Nucleus accumbens (tissue), 56 donors: Measurements from ENCODE around the gene PHACTR1.
"Not testable (repeated sequence)": the region's sequence is repeated elsewhere in the genome, so short reads cannot be mapped to it uniquely, and the experiment has no call there.

Source experiments
- DNase-seq, 56 donors: peaks; one replicate each; lab custom pipeline; 2025; lab: John Stamatoyannopoulos, UW

The PHACTR1 gene

DNA sequence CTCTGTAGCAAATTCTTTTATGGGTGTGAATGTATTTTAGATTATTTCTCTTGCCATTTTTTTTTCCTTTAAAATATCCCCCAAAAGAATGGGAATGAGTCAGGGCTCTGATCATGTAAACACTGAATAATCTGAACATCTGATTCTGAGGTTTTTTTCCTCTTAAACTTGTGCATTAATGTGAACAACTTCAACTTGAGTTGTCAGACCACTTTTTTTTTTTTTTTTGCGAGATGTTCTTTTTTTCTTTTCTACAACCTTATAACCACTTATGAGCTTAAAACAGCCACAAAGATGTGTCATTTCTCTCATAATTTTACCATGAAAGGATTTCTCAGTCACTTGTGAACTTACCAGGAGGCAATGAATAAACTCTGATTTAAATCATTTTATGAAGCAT, 526.5 kb downstream of the PHACTR1 start:
- no peak for DNase-seq

DNA sequence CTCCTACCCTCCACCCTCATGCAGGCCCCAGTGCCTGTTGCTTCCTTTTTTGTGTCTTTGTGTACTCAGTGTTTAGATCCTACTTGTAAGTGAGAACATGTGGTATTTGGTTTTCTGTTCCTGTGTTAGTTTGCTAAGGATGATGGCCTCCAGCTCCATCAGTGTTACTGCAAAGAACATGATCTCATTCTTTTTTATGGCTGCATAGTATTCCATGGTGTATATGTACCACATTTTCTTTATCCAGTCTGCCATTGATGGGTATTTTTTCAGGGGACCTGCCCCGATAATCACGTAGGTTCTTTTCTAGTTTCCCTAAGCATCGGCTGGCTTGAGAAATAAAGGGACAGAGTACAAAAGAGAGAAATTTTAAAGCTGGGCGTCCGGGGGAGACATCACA, 527.2 kb downstream of the PHACTR1 start:
- DNase-seq: not testable (repeated sequence)

DNA sequence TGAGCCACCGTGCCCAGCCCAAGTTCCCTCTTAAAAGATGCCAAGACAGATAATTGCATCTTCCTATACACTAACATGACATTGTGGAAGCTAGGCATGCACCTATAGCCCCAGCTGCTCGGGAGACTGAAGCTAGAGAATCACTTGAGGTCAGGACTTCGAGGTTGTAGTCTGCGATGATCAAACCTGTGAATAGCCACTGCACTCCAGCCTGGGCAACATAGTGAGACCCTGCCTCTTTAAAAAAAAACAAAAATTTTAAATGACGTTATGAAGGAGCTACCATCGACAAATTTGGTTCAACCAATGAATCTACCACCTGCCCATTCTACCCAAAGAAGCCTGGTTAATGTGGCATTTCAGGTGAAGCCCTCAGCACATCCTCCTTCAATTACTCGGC, 531.1 kb downstream of the PHACTR1 start:
- no peak for DNase-seq

DNA sequence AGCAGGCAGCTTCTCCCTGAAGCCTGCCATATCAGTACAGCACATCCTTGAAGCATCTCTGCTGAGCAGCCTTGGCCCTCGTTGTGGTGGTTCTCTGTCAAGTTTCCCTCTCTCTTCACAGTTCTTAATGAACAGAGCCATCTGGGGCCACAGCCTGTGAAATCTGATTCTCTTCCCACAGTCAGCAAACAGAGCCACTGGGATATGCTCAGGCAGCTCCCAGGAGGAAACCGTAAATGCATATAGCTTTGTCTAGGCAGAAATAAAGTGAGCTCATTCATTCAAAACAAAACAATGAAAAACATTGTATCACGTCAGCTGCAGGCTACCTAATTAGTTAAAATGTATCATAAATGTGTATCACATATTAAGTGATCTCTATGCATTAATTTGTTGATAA, 531.5 kb downstream of the PHACTR1 start:
- no peak for DNase-seq

DNA sequence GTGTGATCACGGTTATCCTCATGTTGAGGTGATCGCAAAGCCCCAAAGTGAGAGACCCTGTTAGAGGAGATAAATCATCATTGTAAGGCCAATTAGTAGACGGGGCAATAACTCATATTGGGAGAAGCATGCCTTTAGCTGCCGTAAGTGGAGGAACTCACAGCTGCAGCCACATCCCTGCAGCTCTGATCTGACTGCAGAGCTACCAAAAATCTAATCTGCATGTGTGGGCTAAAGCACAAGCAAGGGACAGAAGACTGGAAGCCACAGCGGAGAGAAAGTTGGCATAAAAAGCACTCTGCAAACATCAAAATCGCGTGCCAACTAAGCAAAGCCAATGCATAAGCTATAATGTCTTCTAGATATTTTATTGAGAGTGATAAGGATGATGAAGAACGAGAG, 532.0 kb downstream of the PHACTR1 start:
- no peak for DNase-seq

DNA sequence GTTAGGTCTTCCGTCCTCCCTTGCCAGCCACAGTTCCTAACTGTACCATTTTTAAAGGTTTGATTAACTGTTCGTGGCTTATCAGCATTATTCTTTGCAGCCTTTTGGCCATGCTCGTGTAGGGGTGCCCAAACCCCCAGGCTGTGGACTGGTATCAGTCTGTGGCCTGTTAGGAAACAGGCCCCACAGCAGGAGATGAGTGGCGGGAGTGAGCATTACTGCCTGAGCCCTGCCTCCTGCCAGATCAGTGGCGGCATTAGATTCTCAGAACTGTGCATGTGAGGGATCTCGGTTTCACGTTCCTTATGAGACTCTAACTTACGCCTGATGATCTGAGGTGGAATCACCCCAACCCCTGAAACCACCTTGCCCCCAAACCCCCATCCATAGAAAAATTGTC, 532.4 kb downstream of the PHACTR1 start:
- no peak for DNase-seq

DNA sequence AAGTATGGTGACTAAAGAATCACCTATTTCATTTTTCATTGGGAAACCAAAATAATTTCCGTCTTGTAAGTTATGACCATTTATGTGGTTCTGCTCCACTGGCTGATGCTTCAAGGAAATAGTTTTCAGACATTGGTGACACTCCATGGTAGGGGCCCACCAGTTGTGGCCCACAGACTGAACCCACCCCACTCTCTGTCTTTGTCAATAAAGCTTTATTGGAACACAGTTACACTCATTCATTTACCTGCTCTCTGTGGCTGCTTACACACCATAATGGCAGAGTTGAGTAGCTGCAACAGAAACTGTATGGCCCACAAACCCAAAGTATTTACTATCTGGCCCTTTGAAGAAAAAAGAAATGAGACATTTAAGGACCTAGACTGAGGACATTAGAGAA, 533.2 kb downstream of the PHACTR1 start:
- no peak for DNase-seq

DNA sequence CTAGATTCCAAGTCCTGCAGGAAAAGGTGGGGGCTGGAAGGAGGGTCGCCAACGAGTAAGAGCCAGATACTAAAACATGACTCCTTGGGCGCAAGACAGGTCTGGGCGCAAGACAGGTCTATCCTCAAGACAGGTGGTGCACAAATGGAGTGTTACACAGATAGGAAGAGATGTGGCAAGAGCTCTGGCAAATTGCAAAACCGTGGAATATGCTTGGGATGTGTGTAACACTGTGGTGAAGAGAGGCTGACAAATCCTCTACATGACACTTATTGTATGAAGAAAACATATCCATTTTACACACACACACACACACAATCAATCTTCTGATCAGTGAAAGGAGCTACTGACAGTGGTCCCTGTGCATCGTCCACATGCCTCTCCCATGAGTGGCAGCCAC, 534.1 kb downstream of the PHACTR1 start:
- DNase-seq: no peak

DNA sequence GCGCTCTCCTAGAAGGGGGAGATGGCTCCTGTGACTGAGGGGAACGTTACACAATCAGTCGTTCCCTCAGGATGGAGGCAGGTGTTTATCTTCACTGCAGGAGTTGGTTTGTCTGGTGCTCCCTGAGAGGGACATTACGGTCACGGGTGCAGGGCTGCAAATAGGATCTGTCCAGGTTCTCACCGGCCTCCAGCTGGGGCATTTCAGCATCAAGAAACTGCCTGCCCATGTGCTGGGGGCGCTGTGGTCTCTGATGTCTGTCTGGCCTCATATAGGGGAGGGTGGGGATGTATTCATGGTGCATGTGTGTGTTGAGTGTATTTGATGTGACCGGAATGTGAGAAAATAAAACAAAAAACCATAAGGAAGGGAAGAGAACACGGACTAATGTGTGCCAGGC, 534.7 kb downstream of the PHACTR1 start:
- DNase-seq: no peak

DNA sequence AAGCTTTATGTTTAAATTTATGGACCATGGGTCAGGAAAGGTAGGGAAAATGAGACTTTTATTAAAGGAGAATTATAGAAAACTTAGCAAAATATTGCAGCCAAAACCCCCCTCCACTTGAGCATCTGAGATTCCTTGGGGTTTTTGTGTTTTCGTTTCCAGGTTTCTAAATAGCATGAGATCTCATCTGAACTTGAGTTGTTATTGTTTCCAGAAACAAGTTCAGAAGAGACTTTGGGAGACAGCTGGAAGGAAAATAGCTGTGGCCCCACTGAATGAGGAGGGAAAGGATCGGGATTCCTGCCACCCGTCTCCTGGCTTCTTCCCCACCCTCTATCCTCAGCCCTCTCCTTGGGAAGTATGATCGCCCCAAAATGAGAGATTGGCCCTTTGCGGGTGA, 536.2 kb downstream of the PHACTR1 start:
- no peak for DNase-seq

DNA sequence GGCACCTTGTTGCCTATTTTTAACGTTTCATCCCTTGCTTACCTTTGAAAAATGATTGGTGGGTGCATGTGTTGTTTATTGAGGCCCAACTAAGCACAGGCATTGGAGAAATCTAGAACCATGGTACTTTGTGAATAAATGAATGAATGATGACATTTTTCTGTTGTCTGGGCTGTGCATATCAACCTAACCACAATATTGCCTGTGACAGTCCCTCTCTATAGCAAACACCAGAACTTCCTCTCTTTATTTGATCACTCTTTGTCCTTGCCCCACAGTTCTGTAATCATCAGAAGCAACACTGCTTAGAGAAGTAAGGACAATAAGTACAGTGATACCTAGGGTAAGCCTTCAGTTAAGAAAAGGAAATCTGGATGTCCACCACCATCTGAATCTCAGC, 536.7 kb downstream of the PHACTR1 start:
- DNase-seq: no peak

DNA sequence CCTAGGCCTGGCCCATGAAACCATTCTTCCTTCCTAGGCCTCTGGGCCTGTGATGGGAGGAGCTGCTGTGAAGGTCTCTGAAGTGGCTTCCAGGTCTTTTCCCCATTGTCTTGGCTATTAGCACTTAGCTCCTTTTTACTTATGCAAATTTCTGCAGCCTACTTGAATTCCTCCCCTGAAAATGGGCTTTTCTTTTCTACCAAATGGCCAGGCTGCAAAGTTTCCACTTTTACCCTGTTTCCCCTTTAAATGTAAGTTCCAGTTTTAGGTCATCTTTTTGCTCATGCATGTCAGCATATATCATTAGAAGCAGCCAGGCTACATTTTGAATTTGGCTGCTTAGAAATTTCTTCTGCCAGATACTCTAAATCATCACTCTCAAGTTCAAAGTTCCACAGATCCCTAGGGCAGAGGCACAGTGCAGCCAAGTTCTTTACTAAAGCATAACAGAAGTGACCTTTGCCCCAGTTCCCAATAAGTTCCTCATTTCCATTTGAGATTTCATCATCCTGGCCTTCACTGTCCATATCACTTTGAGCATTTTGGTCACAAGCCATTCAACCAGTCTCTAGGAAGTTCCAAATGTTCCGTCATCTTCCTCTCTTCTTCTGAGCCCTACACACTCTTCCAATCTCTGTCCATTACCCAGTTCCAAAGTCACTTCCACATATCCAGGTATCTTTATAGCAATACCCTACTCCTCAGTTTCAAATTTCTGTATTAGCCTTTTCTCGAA, 539.9 kb downstream of the PHACTR1 start:
- no peak for DNase-seq

DNA sequence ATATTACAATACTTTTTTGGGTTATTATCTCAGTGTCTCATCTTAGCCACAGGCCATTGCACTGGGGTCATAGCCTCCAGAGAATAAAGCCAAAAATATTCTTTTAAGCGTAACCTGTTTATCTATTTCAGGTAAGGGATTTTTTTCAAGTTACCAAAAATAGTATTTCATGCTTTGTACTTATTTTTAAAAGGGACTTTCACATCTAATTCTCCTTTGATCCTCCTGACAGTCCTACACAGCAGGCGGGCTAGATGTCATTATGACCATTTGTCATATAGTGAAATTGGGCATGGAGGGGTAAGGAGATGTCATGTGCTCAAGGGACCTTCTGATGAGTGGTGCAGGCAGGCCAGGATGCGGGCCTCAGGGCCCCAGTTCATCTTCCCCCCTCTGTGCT, 542.8 kb downstream of the PHACTR1 start:
- DNase-seq: no peak

DNA sequence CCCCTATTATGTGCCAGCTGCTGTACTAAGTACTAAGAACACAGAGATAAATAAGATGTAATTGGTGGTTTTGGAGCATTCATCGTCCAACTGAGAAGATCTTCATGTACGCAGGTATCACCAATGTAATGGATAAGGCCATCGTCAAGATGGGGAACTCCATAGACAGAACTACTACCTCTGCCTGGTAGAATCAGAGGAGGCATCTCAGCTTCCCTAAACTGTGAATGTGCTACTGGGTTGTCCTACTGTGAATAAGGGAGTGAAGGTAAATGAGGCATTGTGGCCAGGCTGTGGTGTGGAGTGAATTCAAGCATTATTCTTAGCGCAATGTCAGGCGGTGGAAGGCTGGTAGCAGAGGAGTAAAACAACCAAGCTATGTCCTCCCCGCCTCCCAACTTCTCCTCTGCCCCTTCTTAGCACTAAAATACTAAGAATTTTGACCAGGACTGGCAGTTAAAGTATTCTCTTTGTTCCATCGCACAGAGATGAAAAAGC, 543.6 kb downstream of the PHACTR1 start:
- DNase-seq: no peak

DNA sequence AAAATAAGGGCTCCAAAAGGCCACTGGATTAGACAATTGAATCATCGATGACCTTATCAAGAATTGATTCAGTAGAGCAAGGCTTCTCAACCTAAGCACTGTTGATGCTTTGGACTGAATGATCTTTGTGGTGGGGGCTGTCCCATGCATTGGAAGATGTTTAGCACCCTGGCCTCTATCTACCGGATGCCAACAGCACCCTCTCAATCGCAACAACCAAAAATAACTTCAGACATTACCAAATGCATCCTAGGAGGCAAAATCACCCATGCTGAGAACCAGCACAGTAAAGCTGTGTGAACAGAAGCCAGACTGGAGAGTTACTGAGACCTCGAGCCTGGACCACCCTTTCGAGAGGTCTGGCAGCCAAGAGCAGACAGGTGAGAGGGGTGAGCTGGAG, 544.3 kb downstream of the PHACTR1 start:
- DNase-seq: no peak

DNA sequence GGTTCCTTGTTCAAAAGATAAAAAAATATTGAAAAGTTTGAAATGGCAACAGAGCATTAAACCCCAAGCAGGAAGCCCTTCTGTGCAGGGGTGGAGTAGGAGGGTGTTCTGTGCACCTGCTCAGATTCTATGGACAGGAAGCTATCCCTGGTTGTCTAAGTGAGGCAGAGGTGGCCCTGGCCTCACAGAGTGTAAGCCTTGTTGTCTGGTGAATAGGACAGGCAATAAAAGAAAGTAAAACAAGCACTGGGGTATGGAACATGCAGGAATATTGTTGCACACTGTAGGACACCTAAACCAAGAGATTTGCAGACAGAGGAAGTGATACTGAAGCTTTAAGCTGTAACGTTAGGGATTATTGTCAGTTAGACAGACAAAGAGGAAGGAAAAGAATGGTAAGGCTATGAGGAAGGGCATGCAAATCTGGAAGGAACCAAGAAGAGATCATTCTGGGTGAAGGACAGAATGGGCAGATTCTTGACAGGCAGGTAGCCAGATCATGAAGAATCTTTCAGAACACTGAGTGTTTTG, 545.0 kb downstream of the PHACTR1 start:
- DNase-seq: no peak

DNA sequence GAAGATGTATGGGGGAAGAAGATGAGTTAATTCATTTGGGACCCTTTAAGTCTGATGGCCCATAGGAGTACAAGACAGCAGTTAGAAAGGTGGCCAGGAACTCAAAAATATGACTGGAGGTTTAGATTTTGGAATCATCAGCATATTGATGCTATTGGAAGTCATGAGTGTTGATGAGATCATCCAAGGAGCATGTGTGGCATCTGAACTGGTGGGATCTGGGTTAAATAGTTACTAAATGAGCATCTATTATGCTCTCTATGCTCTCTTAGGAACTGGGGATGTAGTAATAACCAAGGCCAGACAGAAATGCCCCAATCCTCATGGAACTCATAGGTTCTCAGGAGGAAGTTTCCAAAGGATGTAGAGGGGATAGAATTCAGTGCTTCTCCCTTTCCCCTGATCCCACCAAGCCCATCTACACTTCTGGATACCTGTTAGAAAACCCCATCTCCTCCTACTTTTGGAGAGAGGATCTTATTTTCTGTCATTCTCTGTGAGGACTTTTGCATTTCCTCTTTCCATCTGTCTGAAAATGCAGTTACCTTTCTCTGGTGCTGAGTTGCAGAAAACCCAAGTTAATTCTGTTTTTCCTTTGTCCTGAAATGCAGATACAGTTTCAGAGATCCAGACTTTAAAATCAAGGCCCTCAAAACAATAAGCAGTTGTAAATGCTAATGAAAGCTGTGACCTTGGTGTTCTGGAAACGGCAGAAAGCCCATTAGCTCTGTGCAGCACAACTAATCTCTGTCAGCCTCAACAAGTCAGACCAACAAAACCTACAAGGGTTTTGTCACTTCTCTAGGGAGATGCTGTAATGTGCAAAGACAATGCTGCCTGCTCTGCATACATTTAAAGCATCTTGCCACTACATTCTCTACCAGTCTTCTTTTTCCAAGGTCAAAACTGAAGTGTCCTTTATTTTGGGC, 546.0 kb downstream of the PHACTR1 start:
- no peak for DNase-seq

DNA sequence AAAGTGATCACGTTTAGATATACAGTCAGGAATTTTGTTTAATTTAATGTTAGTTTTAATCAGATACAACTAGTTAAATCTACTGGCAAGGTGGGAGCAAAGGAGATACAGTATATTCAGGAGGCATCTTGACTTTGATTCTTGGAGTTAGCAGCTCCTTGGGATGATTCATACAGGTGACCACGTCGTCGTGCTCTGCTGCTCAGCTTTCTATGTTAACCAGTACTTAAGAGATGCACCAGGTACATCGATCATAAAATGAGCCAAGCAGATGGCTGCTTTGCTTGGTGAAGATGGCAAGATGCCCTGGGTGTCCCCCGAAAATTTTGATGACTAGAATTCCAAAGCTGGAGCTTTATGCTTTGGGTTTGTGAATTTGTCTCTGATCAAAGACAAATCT, 547.1 kb downstream of the PHACTR1 start:
- no peak for DNase-seq

DNA sequence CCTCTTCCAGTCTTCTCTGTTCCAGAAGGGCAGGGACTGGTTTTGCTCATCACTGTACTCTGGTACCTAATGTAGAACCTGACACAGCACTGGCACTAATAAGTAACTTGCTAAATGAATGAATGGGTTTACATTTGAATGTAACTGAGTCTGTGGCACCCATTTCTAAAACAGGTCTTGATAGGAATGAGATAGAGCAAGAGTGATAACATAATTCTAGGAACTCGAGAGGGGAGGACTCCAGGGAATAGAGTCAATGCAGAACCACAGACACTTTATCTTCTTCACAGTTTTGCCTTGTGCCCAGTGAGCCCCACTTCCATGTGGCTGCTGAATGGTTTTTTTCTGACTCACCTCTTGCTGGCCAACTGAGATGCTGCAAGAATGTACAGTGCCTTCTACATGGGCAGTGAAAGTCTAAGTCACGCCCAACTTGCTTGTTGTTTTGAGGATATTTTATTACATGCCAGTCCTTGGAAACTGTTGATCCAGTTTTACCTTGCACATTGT, 550.6 kb downstream of the PHACTR1 start:
- no peak for DNase-seq

DNA sequence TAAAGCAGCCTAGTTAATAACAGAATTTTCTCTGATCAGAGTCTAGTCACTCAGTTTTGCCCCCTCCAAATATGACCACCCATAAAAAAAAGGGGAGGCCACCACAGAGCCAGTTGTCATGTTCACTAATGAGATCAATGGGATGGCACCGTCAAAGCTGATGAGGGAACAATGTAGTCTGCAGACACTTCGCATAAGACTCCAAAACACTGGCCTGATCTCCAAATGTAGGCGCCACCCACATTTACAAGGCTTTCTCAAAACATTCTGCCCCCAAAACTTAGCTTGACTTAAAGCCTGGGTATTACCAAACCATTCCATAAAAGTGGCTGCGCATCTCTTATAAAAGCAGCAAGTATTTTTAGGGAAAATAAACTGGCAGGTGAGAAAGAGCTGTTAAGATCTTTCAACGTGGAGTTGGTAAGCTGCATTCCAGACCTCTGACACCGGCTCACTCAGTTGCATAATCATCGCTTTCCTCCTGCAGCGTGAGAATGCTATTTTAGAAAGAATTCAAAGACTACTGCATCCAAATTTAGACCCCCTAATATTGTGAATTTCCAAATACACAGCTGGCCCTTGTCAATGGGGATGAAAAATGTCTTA, 552.4 kb downstream of the PHACTR1 start:
- no peak for DNase-seq
